Keratinocyte (primary cell): ENCODE measurements around the gene PRR22. TPM values are rescaled to one million over a fixed set of nuclear protein-coding genes. Genes with fewer than 3 reads are reported as not detected.

Experiments
- DNase-seq: peaks from one replicate; pipeline ENCODE4 v3.0.0-alpha.2; 2011; ENCODE audit warnings: low read depth, missing footprints, low spot score
- FAIRE-seq: peaks from 2 replicates; lab custom pipeline; 2011; peaks lifted over from hg19 to GRCh38; lab: Jason Lieb, UNC
- H2AFZ ChIP-seq: 2 replicates; pipeline ENCODE4 v1.6.0; 2012; ENCODE audit warnings: low read length, control low read depth, inconsistent platforms; ENCODE audit not compliant: control insufficient read depth
- H3K27ac ChIP-seq: 2 replicates; pipeline ENCODE4 v1.5.1; 2011; ENCODE audit warnings: low read length; ENCODE audit not compliant: control insufficient read depth, insufficient read depth
- H3K27me3 ChIP-seq: 3 replicates; pipeline ENCODE4 v1.6.0; 2011; ENCODE audit warnings: low read length; ENCODE audit not compliant: control insufficient read depth, insufficient read depth; ENCODE audit errors: extremely low read depth
- H3K36me3 ChIP-seq, 2 experiments: 2 replicates in 1 of 2; 3 replicates in 1 of 2; pipeline ENCODE4 v1.5.1; 2011; ENCODE audit warnings: low read length in 2 of 2, mild to moderate bottlenecking in 1 of 2; ENCODE audit not compliant: control insufficient read depth in 2 of 2, insufficient read depth in 2 of 2; ENCODE audit errors: extremely low read depth in 1 of 2
- H3K4me1 ChIP-seq: 3 replicates; pipeline ENCODE4 v1.5.1; 2011; ENCODE audit warnings: low read length; ENCODE audit not compliant: control insufficient read depth, insufficient read depth; ENCODE audit errors: extremely low read depth
- H3K4me2 ChIP-seq: 3 replicates; pipeline ENCODE4 v1.6.0; 2011; ENCODE audit warnings: low read depth, low read length; ENCODE audit not compliant: control insufficient read depth, insufficient read depth; ENCODE audit errors: extremely low read depth
- H3K4me3 ChIP-seq, 3 experiments: fragments of 200-600 bp in 1 of 3; sonication (generic) in 1 of 3; 2 replicates in 2 of 3; 3 replicates in 1 of 3; pipeline ENCODE4 v1.5.1; 2011 to 2016; ENCODE audit warnings: low read length in 3 of 3, mild to moderate bottlenecking in 3 of 3, control low read depth in 2 of 3, inconsistent platforms in 1 of 3, low read depth in 1 of 3, mixed read lengths in 1 of 3, mixed run types in 1 of 3, moderate library complexity in 1 of 3; ENCODE audit not compliant: control insufficient read depth in 2 of 3, insufficient read depth in 2 of 3; ENCODE audit errors: extremely low read depth in 1 of 3
- H3K79me2 ChIP-seq: 2 replicates; pipeline ENCODE4 v1.6.0; 2012; ENCODE audit warnings: low read length; ENCODE audit not compliant: control insufficient read depth, insufficient read depth
- H3K9ac ChIP-seq: 3 replicates; pipeline ENCODE4 v1.6.0; 2011; ENCODE audit warnings: low read length; ENCODE audit not compliant: control insufficient read depth, insufficient read depth; ENCODE audit errors: extremely low read depth
- H3K9me1 ChIP-seq: 3 replicates; pipeline ENCODE4 v1.6.0; 2011; ENCODE audit warnings: low read length; ENCODE audit not compliant: control insufficient read depth, insufficient read depth; ENCODE audit errors: extremely low read depth
- H3K9me3 ChIP-seq: 2 replicates; pipeline ENCODE4 v1.5.1; 2012; ENCODE audit warnings: low read depth, low read length; ENCODE audit not compliant: control insufficient read depth
- H4K20me1 ChIP-seq: 3 replicates; pipeline ENCODE4 v1.6.0; 2011; ENCODE audit warnings: low read length; ENCODE audit not compliant: control insufficient read depth, insufficient read depth; ENCODE audit errors: extremely low read depth
- CTCF ChIP-seq, 3 experiments: IDR thresholded peaks in 1 of 3; conservative IDR thresholded peaks in 1 of 3; optimal IDR thresholded peaks in 1 of 3; 2 replicates in 2 of 3; 3 replicates in 1 of 3; pipeline versions ENCODE3 to v1.5.1; 2011; ENCODE audit warnings: low read length in 3 of 3, mild to moderate bottlenecking in 3 of 3, moderate library complexity in 2 of 3, control low read depth in 1 of 3, inconsistent platforms in 1 of 3; ENCODE audit not compliant: insufficient read depth in 2 of 3; ENCODE audit errors: extremely low read depth in 1 of 3
- EZH2 ChIP-seq: IDR thresholded peaks from one replicate; pipeline ENCODE4 v1.6.1; 2012; ENCODE audit warnings: inconsistent platforms, mild to moderate bottlenecking, low read length, moderate library complexity
- dilution Hi-C: fragments of 300-500 bp; cut with MboI; formaldehyde crosslinking; loops from one replicate; pipeline ENCODE4 v1.7.0; 2020; ENCODE audit warnings: low sequenced_read_pairs; ENCODE audit not compliant: extremely low pct_ligation_motif_present
- polyA plus RNA-seq, 5 experiments: library from polyadenylated mRNA; depleted of rRNA in 3 of 5; stranded (reverse) in 3 of 5; stranded (forward) in 1 of 5; unstranded in 1 of 5; fragments of >200 nt; gene quantifications; 1 replicate in 1 of 5; 2 replicates in 3 of 5; 3 replicates in 1 of 5; pipeline versions ENCODE4 v1.2.1 to v1.2.3, GENCODE V29; 2011 to 2012; ENCODE audit warnings: missing spikeins in 2 of 5, low read depth in 1 of 5, low replicate concordance in 1 of 5

The PRR22 gene
- polyA plus RNA-seq, 1 donor (not counting 4 experiments of a cell fraction or from before 2014, with no cell fraction given) = 0.55 TPM

- TF ChIP-seq CTCF (optimal IDR thresholded peaks at IDR 0.05 in 1 of 3, IDR thresholded peaks at IDR 0.05 in 1 of 3, conservative IDR thresholded peaks at IDR 0.05 in 1 of 3; ENCODE audit: extremely low read depth in 1 of 3, insufficient read depth in 2 of 3, low read length in 3 of 3) (peak in 2 of 3 experiments; percentile 27 to 35), EZH2 (no peak)
- H2AFZ ChIP-seq = no peak overlapping the region
- no peaks in the 10 kb centered on the region for H3K79me2 ChIP-seq
- no peaks in the 10 kb centered on the region for H3K9me1 ChIP-seq
- no peak for FAIRE-seq
- no peak overlapping the region for H3K4me3 ChIP-seq
- no peaks in the 10 kb centered on the region for H3K36me3 ChIP-seq
- H3K4me2 ChIP-seq = peak overlapping the region; percentile 5
- H3K9ac ChIP-seq = no peak overlapping the region
- no peaks in the 10 kb centered on the region for H3K9me3 ChIP-seq
- dilution Hi-C loops = no loop called here
- no peaks in the 10 kb centered on the region for H4K20me1 ChIP-seq
- H3K4me1 ChIP-seq = no peaks in the 10 kb centered on the region
- H3K27ac ChIP-seq = no peak overlapping the region
- peaks cover 21% of the 10 kb centered on the region for H3K27me3 ChIP-seq
- DNase-seq = no peak
Measured at GRCh38 chr19:5826531-5827341, 42.2 kb upstream of the PRR22 start.

DNA sequence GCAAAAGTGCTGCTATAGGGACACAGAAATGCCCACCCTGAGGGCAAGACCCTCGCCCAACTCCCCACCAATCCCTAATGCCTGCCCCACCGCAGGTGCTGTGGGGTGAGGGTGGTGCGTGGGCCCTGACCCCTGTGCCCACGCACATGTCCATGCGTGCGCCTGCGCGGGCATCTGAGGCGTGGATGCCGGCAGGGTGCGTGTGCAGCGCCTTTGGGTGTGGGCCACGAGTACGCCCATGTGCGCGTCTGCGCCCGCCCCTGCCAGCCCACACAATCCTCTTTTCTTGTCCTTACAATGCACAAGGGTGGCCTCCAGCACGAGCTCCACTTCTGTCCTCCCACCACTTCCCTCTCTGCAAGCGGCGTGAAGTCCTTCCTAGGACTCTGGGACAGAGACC is 40.6 kb upstream of the PRR22 start:
- Histone ChIP-seq H3K27me3 (peaks cover 21% of the 10 kb centered on the region), H3K4me2 (no peak overlapping the region), H3K9me1 (no peaks in the 10 kb centered on the region), H3K9ac (no peak overlapping the region), H4K20me1 (no peaks in the 10 kb centered on the region), H2AFZ (no peak overlapping the region), H3K27ac (no peak overlapping the region), H3K9me3 (no peaks in the 10 kb centered on the region), H3K36me3 (no peaks in the 10 kb centered on the region), H3K4me1 (no peaks in the 10 kb centered on the region), H3K79me2 (no peaks in the 10 kb centered on the region), H3K4me3 (no peak overlapping the region)
- dilution Hi-C loops = no loop called here
- no peak for TF ChIP-seq CTCF (optimal IDR thresholded peaks at IDR 0.05 in 1 of 3, IDR thresholded peaks at IDR 0.05 in 1 of 3, conservative IDR thresholded peaks at IDR 0.05 in 1 of 3; ENCODE audit: extremely low read depth in 1 of 3, insufficient read depth in 2 of 3, low read length in 3 of 3)
- TF ChIP-seq EZH2 = no peak
- FAIRE-seq (no peak), DNase-seq (no peak)
